Loucy (cell line): Measurements from ENCODE around the gene RAPGEF2.
A peak's percentile ranks its signal among the peaks of the same experiment; 100 is the strongest.
"Not testable (repeated sequence)": the region's sequence is repeated elsewhere in the genome, so short reads cannot be mapped to it uniquely, and the experiment has no call there.

Experiments
- H2AFZ ChIP-seq: fragments of 200-600 bp; sonication (generic); 2 replicates; pipeline ENCODE4 v1.6.0; 2016; ENCODE audit warnings: antibody characterized with exemption, mild to moderate bottlenecking, low read length, moderate library complexity
- H3F3A ChIP-seq: fragments of 200-600 bp; 2 replicates; pipeline ENCODE4 v1.6.0; 2016; ENCODE audit warnings: antibody characterized with exemption, low read depth, mild to moderate bottlenecking
- H3K27me3 ChIP-seq: fragments of 200-600 bp; sonication (generic); 2 replicates; pipeline ENCODE4 v1.6.1; 2014; ENCODE audit warnings: low read length, mild to moderate bottlenecking; ENCODE audit not compliant: insufficient read depth, poor library complexity, severe bottlenecking
- H3K36me3 ChIP-seq: fragments of 200-600 bp; sonication (generic); 2 replicates; pipeline ENCODE4 v1.6.1; 2016; ENCODE audit warnings: low read length; ENCODE audit not compliant: insufficient read depth
- H3K4me1 ChIP-seq: fragments of 200-600 bp; sonication (generic); 2 replicates; pipeline ENCODE4 v1.5.1; 2014; ENCODE audit warnings: low read length, mild to moderate bottlenecking; ENCODE audit not compliant: insufficient read depth, poor library complexity, severe bottlenecking
- H3K4me2 ChIP-seq: fragments of 200-600 bp; sonication (generic); 2 replicates; pipeline ENCODE4 v1.6.0; 2014; ENCODE audit warnings: antibody characterized with exemption, low read length, low read depth, mild to moderate bottlenecking; ENCODE audit not compliant: poor library complexity, severe bottlenecking
- H3K4me3 ChIP-seq: fragments of 200-600 bp; sonication (generic); 2 replicates; pipeline ENCODE4 v1.5.1; 2014; ENCODE audit warnings: low read length, mild to moderate bottlenecking, mixed read lengths; ENCODE audit not compliant: poor library complexity, severe bottlenecking
- H3K79me2 ChIP-seq: fragments of 200-600 bp; sonication (generic); 2 replicates; pipeline ENCODE4 v1.6.1; 2014; ENCODE audit warnings: low read length; ENCODE audit not compliant: insufficient read depth
- H3K9ac ChIP-seq: fragments of 200-600 bp; sonication (generic); 2 replicates; pipeline ENCODE4 v1.6.0; 2014; ENCODE audit warnings: mild to moderate bottlenecking, low read depth, low read length, moderate library complexity; ENCODE audit not compliant: poor library complexity, severe bottlenecking
- H3K9me2 ChIP-seq: fragments of 200-600 bp; sonication (generic); replicated peaks from 2 replicates; pipeline ENCODE4 v1.6.1; 2016; ENCODE audit warnings: low read depth, low read length, mixed read lengths
- H3K9me3 ChIP-seq: fragments of 200-600 bp; sonication (generic); 2 replicates; pipeline ENCODE4 v1.6.1; 2014; ENCODE audit warnings: mild to moderate bottlenecking, antibody characterized with exemption, low read length, low read depth; ENCODE audit not compliant: insufficient read depth
- H4K20me1 ChIP-seq: fragments of 200-600 bp; sonication (generic); 2 replicates; pipeline ENCODE4 v1.6.0; 2014; ENCODE audit warnings: antibody characterized with exemption, low read length, mild to moderate bottlenecking; ENCODE audit not compliant: insufficient read depth, poor library complexity, severe bottlenecking
- EZH2phosphoT487 ChIP-seq: fragments of 200-600 bp; IDR thresholded peaks from 2 replicates; pipeline ENCODE4 v1.6.1; 2018; ENCODE audit warnings: antibody characterized with exemption, mild to moderate bottlenecking, moderate library complexity, borderline replicate concordance
- TF ChIP-seq, protein P1 (sequence below): fragments of 200-600 bp; sonication (generic); conservative IDR thresholded peaks from 2 replicates; pipeline ENCODE4 v1.5.1; 2014; ENCODE audit warnings: mild to moderate bottlenecking, antibody characterized with exemption, low read length

Gene RAPGEF2

DNA sequence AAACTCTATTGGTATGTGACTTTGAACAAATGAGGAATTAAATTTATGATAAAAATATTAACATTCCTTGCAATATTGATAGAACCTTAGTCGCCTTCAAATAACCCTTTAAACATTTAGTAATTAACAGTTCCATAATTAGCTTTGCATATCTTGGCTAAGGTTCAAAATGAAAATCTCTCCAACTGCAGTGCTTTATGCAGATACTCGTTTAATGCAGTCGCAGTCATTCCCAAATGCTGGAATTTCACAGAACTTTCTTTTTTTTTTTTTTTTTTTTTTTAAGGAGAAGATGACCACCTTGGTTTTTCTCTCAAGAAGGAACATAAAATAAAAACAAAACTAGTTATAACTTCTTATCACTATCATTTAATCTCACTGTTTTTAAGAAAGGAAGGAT lies 5.2 kb downstream of the RAPGEF2 start:
- peaks cover 83% of the 10 kb centered on the region for H4K20me1 ChIP-seq
- H3K79me2 ChIP-seq = peaks cover 96% of the 10 kb centered on the region
- no peaks in the 10 kb centered on the region for H3K9me3 ChIP-seq
- H3K36me3 ChIP-seq = no peaks in the 10 kb centered on the region
- no peaks in the 10 kb centered on the region for H3K27me3 ChIP-seq
- peak overlapping the region; percentile 81 for H3K4me3 ChIP-seq
- TF ChIP-seq, protein P1, sequence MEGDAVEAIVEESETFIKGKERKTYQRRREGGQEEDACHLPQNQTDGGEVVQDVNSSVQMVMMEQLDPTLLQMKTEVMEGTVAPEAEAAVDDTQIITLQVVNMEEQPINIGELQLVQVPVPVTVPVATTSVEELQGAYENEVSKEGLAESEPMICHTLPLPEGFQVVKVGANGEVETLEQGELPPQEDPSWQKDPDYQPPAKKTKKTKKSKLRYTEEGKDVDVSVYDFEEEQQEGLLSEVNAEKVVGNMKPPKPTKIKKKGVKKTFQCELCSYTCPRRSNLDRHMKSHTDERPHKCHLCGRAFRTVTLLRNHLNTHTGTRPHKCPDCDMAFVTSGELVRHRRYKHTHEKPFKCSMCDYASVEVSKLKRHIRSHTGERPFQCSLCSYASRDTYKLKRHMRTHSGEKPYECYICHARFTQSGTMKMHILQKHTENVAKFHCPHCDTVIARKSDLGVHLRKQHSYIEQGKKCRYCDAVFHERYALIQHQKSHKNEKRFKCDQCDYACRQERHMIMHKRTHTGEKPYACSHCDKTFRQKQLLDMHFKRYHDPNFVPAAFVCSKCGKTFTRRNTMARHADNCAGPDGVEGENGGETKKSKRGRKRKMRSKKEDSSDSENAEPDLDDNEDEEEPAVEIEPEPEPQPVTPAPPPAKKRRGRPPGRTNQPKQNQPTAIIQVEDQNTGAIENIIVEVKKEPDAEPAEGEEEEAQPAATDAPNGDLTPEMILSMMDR = no peak
- no peak for TF ChIP-seq EZH2phosphoT487
- H3K4me1 ChIP-seq = peaks cover 63% of the 10 kb centered on the region
- H3K9ac ChIP-seq = peak overlapping the region; percentile 79
- peak overlapping the region; percentile 90 for H3K4me2 ChIP-seq
- H3F3A ChIP-seq = no peaks in the 10 kb centered on the region
- no peak overlapping the region for H2AFZ ChIP-seq
- no peaks in the 10 kb centered on the region for H3K9me2 ChIP-seq

DNA sequence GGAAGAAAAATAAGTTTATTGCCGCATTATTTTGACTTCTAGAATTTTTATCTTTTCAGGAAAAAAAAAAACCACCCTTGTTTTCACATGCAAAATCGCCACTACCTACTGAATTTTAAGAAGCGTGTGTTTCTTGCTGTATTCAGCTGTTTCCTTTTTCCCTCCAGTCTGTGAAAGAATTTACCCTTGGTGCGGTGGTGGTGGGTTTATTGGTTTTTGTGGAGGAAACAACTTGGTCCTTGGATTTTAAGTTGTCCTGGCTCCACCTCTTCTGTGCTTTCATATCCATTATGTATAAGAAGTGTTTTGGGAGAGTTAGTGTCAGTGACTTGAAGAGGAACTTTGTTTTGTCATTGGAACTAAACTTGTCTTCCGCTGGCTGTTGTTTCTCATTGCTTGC lies 8.1 kb downstream of the RAPGEF2 start:
- Histone ChIP-seq H4K20me1 (peaks cover 61% of the 10 kb centered on the region), H3K79me2 (peaks cover 100% of the 10 kb centered on the region), H3K9me2 (no peaks in the 10 kb centered on the region), H3K9ac (no peak overlapping the region), H3K36me3 (peaks cover 6% of the 10 kb centered on the region; the same call in 1 of the 2 replicates), H3K9me3 (no peaks in the 10 kb centered on the region), H3K4me2 (peak overlapping the region; percentile 90), H3K4me3 (peak overlapping the region; percentile 81), H3F3A (no peaks in the 10 kb centered on the region), H3K4me1 (peaks cover 55% of the 10 kb centered on the region), H3K27me3 (no peaks in the 10 kb centered on the region), H2AFZ (no peak overlapping the region)
- TF ChIP-seq EZH2phosphoT487 = no peak
- TF ChIP-seq, protein P1 = no peak

DNA sequence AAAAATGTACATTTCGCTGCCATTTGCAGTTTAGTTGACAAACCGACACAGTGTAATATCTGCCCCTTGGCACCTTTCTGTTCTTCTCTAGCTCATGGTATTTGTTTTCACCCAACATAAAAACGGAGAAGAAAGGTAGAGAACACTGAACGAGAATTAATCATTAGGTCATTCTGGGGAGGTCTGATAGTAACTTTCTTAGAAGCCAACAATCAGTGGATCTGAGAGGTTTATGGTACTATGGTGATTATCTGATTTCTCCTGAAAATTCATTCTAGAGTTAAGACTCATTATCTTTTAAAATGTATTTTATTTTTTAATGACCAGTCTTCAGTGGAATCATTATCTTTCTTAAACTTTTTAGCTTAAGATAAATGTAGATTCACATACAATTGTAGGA lies 8.5 kb downstream of the RAPGEF2 start:
- Histone ChIP-seq H3K79me2 (peaks cover 100% of the 10 kb centered on the region), H3F3A (no peaks in the 10 kb centered on the region), H3K4me1 (peaks cover 51% of the 10 kb centered on the region), H3K9ac (no peak overlapping the region), H3K36me3 (peaks cover 6% of the 10 kb centered on the region; the same call in 1 of the 2 replicates), H3K4me2 (peak overlapping the region; percentile 90), H3K27me3 (no peaks in the 10 kb centered on the region), H3K9me3 (no peaks in the 10 kb centered on the region), H2AFZ (no peak overlapping the region), H4K20me1 (peaks cover 57% of the 10 kb centered on the region), H3K4me3 (peak overlapping the region; percentile 81), H3K9me2 (no peaks in the 10 kb centered on the region)
- TF ChIP-seq, protein P1 = no peak
- no peak for TF ChIP-seq EZH2phosphoT487

DNA sequence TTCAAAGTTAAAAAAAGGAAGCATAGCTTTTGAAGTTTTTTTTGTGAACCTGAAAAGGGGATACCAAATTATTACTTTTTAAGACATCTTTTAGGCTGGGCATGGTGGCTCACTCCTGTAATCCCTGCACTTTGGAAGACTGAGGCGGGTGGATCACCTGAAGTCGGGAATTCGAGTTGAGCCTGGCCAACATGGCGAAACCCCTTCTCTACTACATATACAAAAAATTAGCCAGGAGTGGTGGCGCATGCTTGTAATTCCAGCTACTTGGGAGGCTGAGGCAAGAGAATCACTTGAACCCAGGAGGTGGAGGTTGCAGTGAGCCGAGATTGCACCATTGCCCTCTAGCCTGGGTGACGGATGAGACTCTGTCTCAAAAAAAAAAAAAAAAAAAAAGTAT lies 10.5 kb downstream of the RAPGEF2 start:
- H3K9ac ChIP-seq, H3K36me3 ChIP-seq, H3K4me3 ChIP-seq, H3K4me2 ChIP-seq, H2AFZ ChIP-seq, H3F3A ChIP-seq, H3K9me2 ChIP-seq, H3K9me3 ChIP-seq, H3K27me3 ChIP-seq: not testable (repeated sequence)
- H4K20me1 ChIP-seq = peaks cover 39% of the 10 kb centered on the region
- peaks cover 40% of the 10 kb centered on the region for H3K4me1 ChIP-seq
- H3K79me2 ChIP-seq = peaks cover 98% of the 10 kb centered on the region

DNA sequence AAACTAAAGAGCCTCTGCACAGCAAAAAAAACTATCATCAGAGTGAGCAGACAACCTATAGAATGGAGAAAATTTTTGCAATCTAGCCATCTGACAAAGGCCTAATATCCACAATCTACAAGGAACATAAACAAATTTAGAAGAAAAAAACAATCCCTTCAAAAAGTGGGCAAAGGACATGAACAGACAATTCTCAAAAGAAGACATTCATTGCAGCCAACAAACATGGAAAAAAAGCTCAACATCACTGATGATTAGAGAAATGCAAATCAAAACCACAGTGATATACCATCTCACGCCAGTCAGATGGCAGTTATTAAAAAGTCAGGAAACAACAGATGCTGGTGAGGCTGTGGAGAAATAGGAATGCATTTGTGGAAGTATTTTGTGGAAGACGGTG lies 13.2 kb downstream of the RAPGEF2 start:
- not testable (repeated sequence) for H3K4me2 ChIP-seq, H3K27me3 ChIP-seq, H3K36me3 ChIP-seq, H3K9me2 ChIP-seq, H3K9ac ChIP-seq, H3K9me3 ChIP-seq, H3K4me3 ChIP-seq, H3F3A ChIP-seq, H2AFZ ChIP-seq
- H3K4me1 ChIP-seq = peaks cover 22% of the 10 kb centered on the region
- H3K79me2 ChIP-seq = peaks cover 94% of the 10 kb centered on the region
- peaks cover 19% of the 10 kb centered on the region for H4K20me1 ChIP-seq
